K562 (cell line): ENCODE results near the gene TMEM60. TPM values are rescaled to one million over a fixed set of nuclear protein-coding genes. Genes with fewer than 3 reads are reported as not detected.

Source experiments
- CHD1 ChIP-seq: fragments of 200-600 bp; sonication (generic); IDR thresholded peaks from one replicate; pipeline ENCODE4 v1.6.1; 2012; ENCODE audit warnings: mild to moderate bottlenecking, moderate library complexity, low read length, inconsistent platforms
- E2F1 ChIP-seq: sonication (generic); formaldehyde crosslinking; IDR thresholded peaks from 2 replicates; pipeline ENCODE4 v1.8.1; 2023; ENCODE audit warnings: mild to moderate bottlenecking, missing genetic modification reagents, moderate library complexity
- EGR1 ChIP-seq: fragments of 450-650 bp; conservative IDR thresholded peaks from 2 replicates; pipeline ENCODE4 v1.6.1; 2017; ENCODE audit warnings: mild to moderate bottlenecking
- FOS ChIP-seq: IDR thresholded peaks from 3 replicates; pipeline ENCODE4 v1.6.1; 2011; ENCODE audit not compliant: insufficient read length; ENCODE audit errors: extremely low read depth
- HSF4 ChIP-seq: fragments of 250-450 bp; sonication (Bioruptor Pico); IDR thresholded peaks from 2 replicates; pipeline ENCODE4 v2.1.2; 2022; ENCODE audit warnings: mild to moderate bottlenecking, moderate library complexity, borderline replicate concordance
- LEF1 ChIP-seq: fragments of 450-650 bp; IDR thresholded peaks from 2 replicates; pipeline ENCODE4 v1.6.1; 2016; ENCODE audit warnings: mild to moderate bottlenecking
- NBN ChIP-seq: fragments of 450-650 bp; IDR thresholded peaks from 2 replicates; pipeline ENCODE4 v1.6.1; 2016; ENCODE audit warnings: low read depth, mild to moderate bottlenecking
- NR4A1 ChIP-seq, 2 experiments: fragments of 250-450 bp in 1 of 2; fragments of 450-650 bp in 1 of 2; sonication (Bioruptor Pico) in 1 of 2; IDR thresholded peaks; 2 replicates each; pipeline versions ENCODE4 v1.4.0 to v1.6.1; 2016 to 2020; ENCODE audit warnings: mild to moderate bottlenecking in 2 of 2, missing compliant biosample characterization in 1 of 2, missing genetic modification characterization in 1 of 2, moderate library complexity in 1 of 2
- RAD21 ChIP-seq, 2 experiments: fragments of 250-450 bp in 1 of 2; fragments of 450-650 bp in 1 of 2; sonication (Bioruptor Pico) in 1 of 2; formaldehyde crosslinking in 1 of 2; IDR thresholded peaks in 1 of 2; conservative IDR thresholded peaks in 1 of 2; 2 replicates each; pipeline versions ENCODE4 v1.4.0 to v1.8.0; 2020 to 2022; ENCODE audit warnings: mild to moderate bottlenecking in 2 of 2, moderate library complexity in 1 of 2
- RBFOX2 ChIP-seq: fragments of 200-400 bp; formaldehyde crosslinking; IDR thresholded peaks from 2 replicates; pipeline ENCODE4 v1.6.1; 2017; ENCODE audit warnings: low read depth, mild to moderate bottlenecking, low read length, moderate library complexity
- RNF2 ChIP-seq: sonication (generic); IDR thresholded peaks from 2 replicates; pipeline ENCODE4 v1.6.1; 2016
- SIN3A ChIP-seq, 2 experiments: fragments of 150-350 bp in 1 of 2; IDR thresholded peaks; 2 replicates each; pipeline ENCODE4 v1.6.1; 2011 to 2016; ENCODE audit warnings: borderline replicate concordance in 2 of 2, low read depth in 2 of 2, low read length in 2 of 2, mild to moderate bottlenecking in 2 of 2, moderate library complexity in 2 of 2; ENCODE audit not compliant: control insufficient read depth in 1 of 2
- SLC30A9 ChIP-seq: fragments of 250-450 bp; sonication (Bioruptor Pico); IDR thresholded peaks from 2 replicates; pipeline ENCODE4 v1.8.0; 2022; ENCODE audit warnings: mild to moderate bottlenecking, moderate library complexity
- SPI1 ChIP-seq: IDR thresholded peaks from 2 replicates; pipeline ENCODE4 v1.6.1; 2011; ENCODE audit warnings: low read depth, low read length, control low read depth, borderline replicate concordance
- TCFL5 ChIP-seq: fragments of 250-450 bp; sonication (Bioruptor Pico); conservative IDR thresholded peaks from 2 replicates; pipeline ENCODE4 v1.6.1; 2021; ENCODE audit warnings: mild to moderate bottlenecking, moderate library complexity, matching md5 sums
- TFE3 ChIP-seq: fragments of 450-650 bp; formaldehyde crosslinking; IDR thresholded peaks from 2 replicates; pipeline ENCODE4 v1.4.0; 2020; ENCODE audit warnings: mild to moderate bottlenecking, mixed read lengths
- ZKSCAN1 ChIP-seq: fragments of 150-350 bp; IDR thresholded peaks from 2 replicates; pipeline ENCODE4 v1.6.1; 2016; ENCODE audit warnings: low read depth, low read length
- ZNF217 ChIP-seq: sonication (generic); formaldehyde crosslinking; IDR thresholded peaks from 2 replicates; pipeline ENCODE4 v1.8.0; 2022; ENCODE audit warnings: mild to moderate bottlenecking, missing genetic modification reagents
- ZNF436 ChIP-seq: fragments of 250-450, 450-650 bp; sonication (Bioruptor Pico); formaldehyde crosslinking; IDR thresholded peaks from 2 replicates; pipeline ENCODE4 v1.7.0; 2020; ENCODE audit warnings: mild to moderate bottlenecking
- ZNF764 ChIP-seq: fragments of 250-450 bp; sonication (Bioruptor Pico); IDR thresholded peaks from 2 replicates; pipeline ENCODE4 v1.4.0; 2020; ENCODE audit warnings: low read depth, mild to moderate bottlenecking, moderate library complexity
- polyA plus RNA-seq, 8 experiments: library from polyadenylated mRNA; depleted of rRNA in 4 of 8; stranded (reverse) in 5 of 8; unstranded in 3 of 8; fragments of >200 nt; fragmentation: Nextera tagmentation in 2 of 8; fragmentation: Illumina TruSeq in 1 of 8; extraction: Ambion mirVana in 2 of 8; extraction: Trizol in 1 of 8; gene quantifications; 2 replicates each; pipeline versions ENCODE4 v1.2.1 to v1.2.3, GENCODE V29; 2011 to 2014; ENCODE audit warnings: inconsistent platforms in 1 of 8, missing spikeins in 1 of 8
- total RNA-seq, 7 experiments: library from RNA; depleted of rRNA in 6 of 7; stranded (reverse); fragments of >200 nt in 6 of 7; fragmentation: Illumina TruSeq in 2 of 7; extraction: Trizol in 2 of 7; gene quantifications; 2 replicates each; pipeline versions ENCODE4 v1.2.1 to v1.2.3, GENCODE V29; 2011 to 2021; ENCODE audit warnings: low replicate concordance in 1 of 7
- TF ChIP-seq, protein P1 (sequence below): IDR thresholded peaks from 2 replicates; pipeline ENCODE4 v1.6.1; 2011; ENCODE audit warnings: borderline replicate concordance, low read depth, mild to moderate bottlenecking, moderate library complexity, low read length; ENCODE audit not compliant: insufficient read depth, poor library complexity, severe bottlenecking

TMEM60 gene
- total and polyA plus RNA-seq, 9 of the 15 experiments (the other 6 are each of a cell fraction or from before 2014, with no cell fraction given): 12.5 to 140 (median 38.4) TPM

DNA sequence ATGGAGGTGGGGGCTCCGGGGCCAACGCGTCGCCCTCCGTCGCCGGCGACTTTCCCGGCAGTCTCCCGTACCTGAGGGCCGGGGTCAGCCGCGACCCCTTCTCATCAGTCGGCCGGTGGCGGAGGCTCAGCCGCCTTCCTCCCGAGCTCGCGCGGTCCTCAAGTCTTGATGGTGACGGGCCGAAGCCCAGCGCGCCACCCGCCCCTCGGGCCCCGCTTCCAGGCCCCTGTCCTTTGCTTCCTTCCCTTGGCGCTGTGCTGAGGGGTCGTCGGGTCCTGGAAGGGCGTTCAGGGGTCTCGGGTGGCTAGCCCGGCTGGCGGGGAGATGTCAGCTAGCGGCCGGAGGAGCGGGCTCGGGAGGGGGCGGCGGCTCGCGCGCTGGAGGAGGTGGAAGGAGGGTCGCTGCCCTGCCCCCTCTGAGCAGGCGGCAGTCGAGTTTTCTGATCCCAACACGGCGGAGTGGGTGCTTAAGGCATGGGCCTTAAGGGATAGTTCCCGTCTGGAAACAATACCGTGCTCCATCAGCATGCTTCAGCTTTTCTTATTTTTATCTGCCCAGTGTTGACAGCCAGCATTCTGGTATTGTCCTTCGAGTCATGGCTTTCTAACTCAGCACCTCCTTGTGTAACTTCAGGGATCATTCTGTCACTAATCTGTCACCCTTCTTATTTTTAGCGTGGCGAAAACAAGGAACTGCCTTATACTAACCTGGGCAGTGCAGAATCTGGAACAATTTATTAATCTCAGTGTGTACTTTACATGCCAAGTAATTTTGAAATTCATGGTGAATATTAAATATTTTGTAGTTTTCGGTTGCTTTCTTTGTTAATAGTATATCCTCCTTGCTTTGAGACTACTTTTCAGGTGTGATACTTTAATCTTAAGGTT lies 1.1 kb upstream of the TMEM60 start (continued):
- TF ChIP-seq E2F1 (CRISPR knock-in tag) (no peak), RBFOX2 (peak; percentile 84), RNF2 (no peak), NR4A1 (CRISPR knock-in tag; IDR thresholded peaks at IDR 0.05) (no peak), NR4A1 (tag; IDR thresholded peaks at IDR 0.05) (no peak), ZKSCAN1 (no peak), SIN3A (IDR thresholded peaks at IDR 0.05; ENCODE audit: borderline replicate concordance in 2 of 2, control insufficient read depth in 1 of 2, low read depth in 2 of 2, low read length in 2 of 2) (peak; percentile 67 to 82; a peak in 3 of 4 replicates), EGR1 (peak; percentile 38), SLC30A9 (CRISPR knock-in tag) (no peak), ZNF764 (CRISPR knock-in tag) (0 out of 2 replicates have a peak, but pooled peaks have one; percentile 2), HSF4 (CRISPR knock-in tag) (no peak), TCFL5 (CRISPR knock-in tag) (no peak), RAD21 (CRISPR knock-in tag; conservative IDR thresholded peaks at IDR 0.05 in 1 of 2, IDR thresholded peaks at IDR 0.05 in 1 of 2) (peak in 1 of 2 experiments; percentile 10; a peak in 1 of 4 replicates), ZNF436 (CRISPR knock-in tag) (no peak), NBN (no peak), TFE3 (CRISPR knock-in tag) (no peak), FOS (no peak), LEF1 (no peak), ZNF217 (no peak), CHD1 (peak; percentile 44), SPI1 (peak; percentile 85)
- TF ChIP-seq, protein P1, sequence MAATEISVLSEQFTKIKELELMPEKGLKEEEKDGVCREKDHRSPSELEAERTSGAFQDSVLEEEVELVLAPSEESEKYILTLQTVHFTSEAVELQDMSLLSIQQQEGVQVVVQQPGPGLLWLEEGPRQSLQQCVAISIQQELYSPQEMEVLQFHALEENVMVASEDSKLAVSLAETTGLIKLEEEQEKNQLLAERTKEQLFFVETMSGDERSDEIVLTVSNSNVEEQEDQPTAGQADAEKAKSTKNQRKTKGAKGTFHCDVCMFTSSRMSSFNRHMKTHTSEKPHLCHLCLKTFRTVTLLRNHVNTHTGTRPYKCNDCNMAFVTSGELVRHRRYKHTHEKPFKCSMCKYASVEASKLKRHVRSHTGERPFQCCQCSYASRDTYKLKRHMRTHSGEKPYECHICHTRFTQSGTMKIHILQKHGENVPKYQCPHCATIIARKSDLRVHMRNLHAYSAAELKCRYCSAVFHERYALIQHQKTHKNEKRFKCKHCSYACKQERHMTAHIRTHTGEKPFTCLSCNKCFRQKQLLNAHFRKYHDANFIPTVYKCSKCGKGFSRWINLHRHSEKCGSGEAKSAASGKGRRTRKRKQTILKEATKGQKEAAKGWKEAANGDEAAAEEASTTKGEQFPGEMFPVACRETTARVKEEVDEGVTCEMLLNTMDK: no peak
